G401 (cell line): ENCODE results near the gene ALOX15B. TPM values are rescaled to one million over a fixed set of nuclear protein-coding genes. Genes with fewer than 3 reads are reported as not detected.
"Not testable (repeated sequence)": the region's sequence is repeated elsewhere in the genome, so short reads cannot be mapped to it uniquely, and the experiment has no call there.

Experiments used
- DNase-seq: peaks from one replicate; pipeline ENCODE4 v3.0.0-alpha.2; 2015; ENCODE audit warnings: low spot score
- in situ Hi-C: cut with HindIII; loops from 2 replicates; pipeline ENCODE4 v1.10.0; 2016; ENCODE audit warnings: low sequenced_read_pairs, mixed read lengths
- total RNA-seq: library from RNA; depleted of rRNA; stranded (reverse); fragments of >200 nt; shearing (Covaris generic); gene quantifications from 2 replicates; pipeline ENCODE4 v1.2.3, GENCODE V29; 2014

ALOX15B gene
- total RNA-seq, 1 experiment from 2014 or later: not detected

DNA sequence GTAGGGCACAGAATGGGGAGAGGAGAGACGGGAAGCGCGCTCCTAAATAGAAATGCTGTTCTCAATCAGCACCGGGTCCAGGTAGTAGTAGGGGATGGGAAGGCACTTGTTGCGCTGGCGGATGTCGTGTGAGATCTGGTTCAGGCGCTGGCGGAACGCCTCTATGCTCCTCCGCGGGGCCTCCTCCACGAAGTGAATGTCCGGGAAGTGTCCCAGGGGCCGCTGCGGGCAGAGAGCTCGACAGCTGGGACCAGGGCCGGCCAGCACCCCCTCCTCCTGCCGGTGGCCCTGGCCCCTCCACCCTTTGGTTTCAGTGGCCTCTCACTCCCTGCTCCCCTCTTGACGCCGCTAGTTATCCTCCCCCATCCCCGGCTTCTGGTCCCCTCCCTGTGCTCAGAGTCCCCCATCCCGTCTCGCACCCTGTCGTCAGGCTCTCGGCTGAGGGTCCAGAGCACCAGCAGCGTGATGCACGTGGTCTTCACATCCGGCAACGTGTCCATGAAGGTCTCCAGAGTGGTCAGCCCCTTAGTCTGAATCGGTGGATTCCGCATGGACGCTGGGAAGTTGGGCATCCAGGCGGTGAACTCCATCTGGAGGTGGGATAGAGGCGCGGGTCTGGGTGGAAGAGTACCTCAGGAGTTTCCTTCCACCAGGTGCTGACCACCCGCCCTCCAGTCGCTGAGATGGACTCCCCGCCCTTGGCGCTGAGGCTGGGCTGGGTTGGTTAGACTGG, 34.0 kb downstream of the ALOX15B start:
- no peak for DNase-seq
- in situ Hi-C loops: no loop called here

DNA sequence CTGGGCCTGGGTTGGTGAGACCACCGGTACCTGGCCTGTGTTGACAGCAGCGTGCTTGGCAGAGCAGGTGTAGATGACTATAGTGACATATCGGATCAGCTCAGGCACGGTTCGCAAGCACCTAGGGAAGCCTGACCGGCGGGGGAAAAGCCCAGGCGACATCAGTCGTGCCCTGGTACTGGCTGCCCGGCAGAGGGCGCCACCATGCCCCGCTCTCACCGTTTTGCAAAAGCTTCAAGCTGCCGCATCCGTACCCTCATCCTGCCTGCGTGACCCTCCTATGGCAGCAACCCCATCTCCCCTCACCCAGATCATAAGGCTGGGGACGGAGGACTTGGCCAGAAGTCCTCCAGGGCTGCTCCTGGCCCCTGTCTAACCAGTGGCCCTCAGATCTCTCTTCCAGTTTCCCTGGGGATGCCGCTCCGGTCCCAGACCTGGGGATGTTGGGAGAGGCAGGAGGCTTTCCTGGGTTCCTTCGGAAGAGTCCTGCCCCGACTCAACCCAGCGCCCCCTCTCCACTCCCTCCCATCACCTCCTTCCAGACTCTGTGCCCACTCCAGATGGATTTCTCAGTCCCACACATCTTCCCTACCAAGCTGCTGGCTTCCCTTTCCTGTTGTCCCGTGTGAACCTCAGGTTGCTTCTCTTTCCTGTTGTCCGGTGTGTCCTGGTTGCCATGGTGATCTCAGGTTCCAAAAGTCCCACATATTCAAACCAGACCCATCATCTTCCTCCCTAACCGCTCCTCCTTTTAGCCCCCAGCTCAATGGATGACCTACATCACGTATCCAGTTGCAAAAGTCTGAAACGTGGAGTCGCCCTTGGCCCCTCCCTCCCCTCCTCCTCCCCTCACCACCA, 35.0 kb downstream of the ALOX15B start:
- in situ Hi-C loops: no loop called here
- peak; percentile 72 for DNase-seq

- no peak for DNase-seq
- in situ Hi-C loops: no loop called here
Observed at GRCh38 chr17:8074554-8074953, 35.7 kb downstream of the ALOX15B start.

- in situ Hi-C loops: no loop called here
- DNase-seq: no peak
Observed at GRCh38 chr17:8075081-8075480, 36.2 kb downstream of the ALOX15B start.

DNA sequence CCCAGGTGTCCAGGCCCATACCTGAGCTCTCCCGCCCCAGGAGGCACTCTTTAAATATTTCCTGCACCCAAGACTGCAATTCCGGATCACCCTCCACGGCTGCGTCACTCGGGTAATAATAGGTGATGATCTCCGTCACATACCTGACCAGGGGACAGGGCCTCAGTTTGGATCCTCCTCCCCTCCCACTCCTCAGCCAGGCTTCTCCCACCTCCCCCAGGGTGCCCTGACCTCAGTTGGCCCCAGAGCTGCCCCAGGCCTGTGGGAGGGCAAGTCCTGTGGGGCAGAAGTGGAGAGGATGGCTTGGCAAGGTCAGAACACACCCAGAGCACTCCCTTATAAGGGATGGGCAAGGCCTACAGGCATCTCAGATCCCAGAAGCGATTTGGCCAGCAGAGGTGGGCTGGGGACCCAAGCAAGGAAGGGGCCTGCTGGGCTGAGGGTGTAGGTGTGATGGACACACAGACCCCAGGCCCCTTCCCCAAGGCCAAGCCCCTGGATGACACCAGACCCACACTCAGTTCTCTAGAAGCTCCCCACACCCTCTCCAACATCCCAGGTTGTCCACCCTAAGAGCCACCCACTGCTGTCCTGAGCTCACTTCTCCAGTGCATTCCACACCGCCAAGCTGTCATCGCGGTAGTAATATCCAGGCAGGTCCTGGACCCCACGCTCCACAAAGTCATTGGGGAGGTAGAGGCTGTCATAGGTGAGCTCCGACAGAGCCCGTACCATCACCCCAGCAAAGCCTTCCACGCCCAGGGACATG, 36.9 kb downstream of the ALOX15B start:
- in situ Hi-C loops: no loop called here
- no peak for DNase-seq

- no peak for DNase-seq
- in situ Hi-C loops: no loop called here
Observed at GRCh38 chr17:8076502-8077266, 37.8 kb downstream of the ALOX15B start.

DNA sequence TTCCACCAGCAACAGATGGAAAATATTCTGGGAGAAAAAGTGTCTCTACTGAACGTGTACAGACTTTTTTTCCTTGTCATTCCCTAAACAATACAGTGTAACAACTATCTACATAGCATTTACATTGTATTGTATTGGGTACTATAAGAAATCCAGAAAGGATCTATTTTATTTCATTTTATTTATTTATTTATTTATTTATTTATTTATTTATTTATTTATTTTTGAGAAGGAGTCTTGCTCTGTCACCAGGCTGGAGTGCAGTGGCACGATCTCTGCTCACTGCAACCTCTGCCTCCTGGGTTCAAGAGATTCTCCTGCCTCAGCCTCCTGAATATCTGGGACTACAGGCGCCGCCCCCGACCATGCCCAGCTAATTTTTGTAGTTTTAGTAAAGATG, 39.1 kb downstream of the ALOX15B start:
- in situ Hi-C loops, DNase-seq: not testable (repeated sequence)

- in situ Hi-C loops: no loop called here
- DNase-seq: peak; percentile 79
Observed at GRCh38 chr17:8079291-8080207, 40.7 kb downstream of the ALOX15B start.

DNA sequence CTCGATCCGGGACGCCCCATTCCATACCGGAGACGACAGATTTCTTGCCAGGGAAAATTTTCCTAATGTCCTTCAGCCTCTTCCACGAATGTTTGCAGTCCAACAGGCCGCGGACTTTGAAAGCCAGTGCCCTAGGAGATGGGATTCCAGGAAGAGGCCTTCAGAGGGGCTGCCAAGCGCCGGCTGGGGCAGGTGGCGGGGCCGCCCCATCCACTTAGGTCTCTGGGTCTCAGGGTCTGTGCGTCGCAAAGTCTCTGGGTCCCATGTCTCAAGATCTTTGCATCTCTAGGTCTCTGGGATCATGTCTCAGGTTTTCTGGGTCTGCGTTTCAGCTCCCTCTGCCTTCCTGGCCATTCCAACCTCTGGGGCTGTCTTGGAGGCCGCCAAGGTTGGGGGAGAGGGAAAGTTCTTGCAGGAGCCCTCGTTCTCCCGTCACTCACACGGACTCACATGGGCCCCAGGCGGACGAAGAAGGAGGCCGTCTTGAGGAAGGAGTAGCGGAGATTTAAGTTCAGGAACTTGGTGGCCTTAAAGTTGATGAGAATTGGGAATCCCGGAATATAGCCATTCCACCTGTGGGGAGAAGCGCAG, 41.4 kb downstream of the ALOX15B start:
- DNase-seq: no peak
- in situ Hi-C loops: no loop called here

GRCh38 chr17:8080799-8081219, 42.0 kb downstream of the ALOX15B start:
- DNase-seq: no peak
- in situ Hi-C loops: no loop called here

GRCh38 chr17:8081876-8082275, 43.0 kb downstream of the ALOX15B start:
- no peak for DNase-seq
- in situ Hi-C loops: no loop called here

- in situ Hi-C loops: no loop called here
- DNase-seq: no peak
Observed at GRCh38 chr17:8082292-8082691, 43.4 kb downstream of the ALOX15B start.

DNA sequence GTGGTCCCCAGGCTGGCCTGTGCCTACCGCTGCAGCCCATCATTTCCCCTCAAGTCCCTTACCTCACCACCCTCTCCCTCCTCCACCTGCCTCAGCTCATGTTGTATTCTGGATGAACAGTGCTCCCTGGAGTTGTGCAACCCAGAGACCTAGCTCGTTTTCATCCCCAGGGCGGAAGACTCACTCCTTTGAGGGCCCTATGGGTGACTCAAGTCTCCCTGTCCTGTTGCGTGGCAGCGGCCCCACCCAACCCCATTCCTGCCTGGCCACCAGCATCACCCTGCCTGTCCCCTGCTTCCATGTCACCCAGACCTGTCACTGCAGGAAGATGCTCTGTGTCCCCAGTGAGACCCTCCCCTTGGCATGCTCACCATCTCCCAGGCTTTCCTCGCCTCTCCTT, 45.4 kb downstream of the ALOX15B start:
- in situ Hi-C loops: no loop called here
- DNase-seq: no peak

DNA sequence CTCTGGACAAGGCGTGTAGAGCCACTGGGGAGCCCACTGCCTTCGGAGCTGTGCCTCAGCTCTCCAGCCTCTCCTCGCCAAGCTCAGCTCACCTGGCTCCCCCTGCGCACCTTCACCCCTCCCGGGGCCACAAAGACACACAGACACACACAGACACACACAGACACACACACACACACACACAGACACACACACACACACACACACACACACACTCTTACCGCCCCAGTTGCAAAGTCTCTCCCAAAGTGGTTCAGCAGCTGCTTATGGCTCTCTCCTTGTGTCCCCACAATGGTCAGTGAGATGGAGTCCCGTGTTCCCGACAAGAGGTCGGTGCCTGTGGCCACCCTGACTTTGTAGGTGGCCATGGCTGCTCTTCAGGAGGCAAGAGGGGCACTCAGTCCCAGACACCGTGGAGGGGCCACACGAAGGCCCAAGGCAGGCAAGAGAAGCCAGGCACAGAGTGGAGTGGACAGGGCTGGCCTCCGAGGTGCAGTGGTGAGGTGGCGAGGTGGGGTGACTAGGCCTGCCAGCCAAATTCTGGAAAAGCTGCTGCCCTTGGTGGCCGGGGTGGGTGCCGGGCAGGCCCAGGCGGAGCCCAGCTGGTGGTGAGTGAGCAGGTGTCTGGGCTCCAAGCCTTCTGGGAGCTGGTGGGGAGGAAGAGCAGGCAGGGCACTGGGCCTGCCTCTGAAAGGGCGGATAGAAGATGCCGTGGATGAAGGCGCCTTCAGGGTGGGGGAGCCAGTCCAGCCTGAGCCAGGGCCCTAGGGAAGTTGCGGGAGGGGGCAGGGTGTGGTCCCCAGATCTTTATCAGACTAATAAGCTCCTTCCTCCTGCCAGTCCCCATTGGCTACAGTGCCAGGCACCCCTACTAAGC, 48.5 kb downstream of the ALOX15B start, which contains the start of gene ALOX12B:
TSS of gene ALOX12B (minus strand) at position 642 of the 877 bp plus-strand sequence. CDS start at position 368, 274 bp downstream.
- in situ Hi-C loops: no loop called here
- no peak for DNase-seq

GRCh38 chr17:8087952-8088230, 49.0 kb downstream of the ALOX15B start:
- in situ Hi-C loops: no loop called here
- no peak for DNase-seq

DNA sequence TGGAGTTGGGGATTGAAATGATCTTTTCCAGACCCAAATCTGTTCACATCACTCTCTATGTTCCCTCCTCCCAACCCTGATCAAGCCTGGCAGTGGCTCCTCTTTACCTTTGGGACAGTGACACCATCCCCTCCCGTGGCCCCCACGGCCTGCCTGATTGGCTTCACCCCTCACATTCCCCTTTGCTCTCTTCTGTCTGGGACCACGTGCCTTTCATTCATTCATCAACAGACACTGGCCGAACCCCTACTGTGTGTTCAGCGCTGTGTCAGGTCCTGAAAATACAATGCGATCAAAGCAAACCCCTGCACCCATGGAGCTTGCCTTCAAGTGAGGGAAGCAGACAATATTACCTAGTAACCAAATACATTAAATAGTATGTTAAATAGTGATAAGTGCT, 50.9 kb downstream of the ALOX15B start:
- no peak for DNase-seq
- in situ Hi-C loops: no loop called here
